Heart right ventricle (tissue), 16 donors: ENCODE measurements around the gene GRB10. TPM values are rescaled to one million over a fixed set of nuclear protein-coding genes. Genes with fewer than 3 reads are reported as not detected.

Source experiments
- ATAC-seq, 8 donors: fragments of 200-7000 bp; cut with Tn5 transposase; one replicate each; pipeline ENCODE4 v1.9.1; 2020; ENCODE audit warnings: mild to moderate bottlenecking in 8 of 8, moderate library complexity in 8 of 8, moderate number of reproducible peaks in 1 of 8
- DNase-seq, 2 donors: peaks; one replicate each; pipeline ENCODE4 v3.0.0-alpha.2; 2020
- H3K27ac ChIP-seq, 10 donors: fragments of 200-600 bp; sonication (generic) in 2 of 10; one replicate each; pipeline versions ENCODE4 v1.5.0 to v1.8.0; 2020 to 2022; ENCODE audit warnings: mild to moderate bottlenecking in 3 of 10
- H3K27me3 ChIP-seq, 7 donors: fragments of 200-600 bp; one replicate each; pipeline ENCODE4 v1.8.0; 2021 to 2022; ENCODE audit warnings: mild to moderate bottlenecking in 2 of 7
- H3K36me3 ChIP-seq, 9 donors: fragments of 200-600 bp; sonication (generic) in 1 of 9; one replicate each; pipeline versions ENCODE4 v1.5.0 to v1.8.0; 2020 to 2022; ENCODE audit warnings: mild to moderate bottlenecking in 2 of 9
- H3K4me1 ChIP-seq, 9 donors: fragments of 200-600 bp; sonication (generic) in 1 of 9; one replicate each; pipeline versions ENCODE4 v1.5.0 to v1.8.0; 2020 to 2022; ENCODE audit warnings: mild to moderate bottlenecking in 4 of 9
- H3K4me3 ChIP-seq, 10 donors: fragments of 200-600 bp; sonication (generic) in 2 of 10; one replicate each; pipeline versions ENCODE4 v1.5.0 to v1.8.0; 2020 to 2022; ENCODE audit warnings: mild to moderate bottlenecking in 7 of 10, moderate library complexity in 2 of 10
- H3K9me3 ChIP-seq, 11 donors: fragments of 200-600 bp in 10 of 11; sonication (generic) in 2 of 11; one replicate each; pipeline versions ENCODE4 v1.5.0 to v1.8.0; 2013 to 2022; ENCODE audit warnings: mild to moderate bottlenecking in 2 of 11, control low read depth in 1 of 11, moderate library complexity in 1 of 11
- WGBS, 2 donors: extraction: QIAGEN DNeasy Blood & Tissue Kit; methylation state at CpG; one replicate each; pipeline ENCODE4 v1.1.7; 2013; ENCODE audit warnings: inconsistent platforms in 1 of 2; 5-methylcytosine and 5-hydroxymethylcytosine counted together
- intact Hi-C, 10 donors: fragments of 100-400 bp; cut with DNase I; formaldehyde crosslinking; loops; one replicate each; pipeline versions ENCODE4 v1.11.1 to v1.14.2; 2022
- polyA plus RNA-seq, 2 donors: library from polyadenylated mRNA; stranded (reverse); fragments of 200-250 nt; gene quantifications; one replicate each; pipeline ENCODE4 v1.2.3, GENCODE V29; 2013
- total RNA-seq, 10 donors: library from RNA; stranded (reverse); fragmentation: NEBNext Ultra II Directional in 3 of 10; extraction: Animal tissue kit (Norgen Biotek cat#: 25700) in 3 of 10; gene quantifications; one replicate each; pipeline versions ENCODE4 v1.2.1 to v1.2.4, GENCODE V29; 2021 to 2023
- TF ChIP-seq, protein P1 (sequence below), 9 donors: fragments of 200-600 bp; sonication (generic) in 2 of 9; IDR thresholded peaks; one replicate each; pipeline versions ENCODE4 v1.5.0 to v1.8.0; 2021 to 2022; ENCODE audit warnings: antibody characterized with exemption in 9 of 9, mild to moderate bottlenecking in 5 of 9, moderate library complexity in 1 of 9
- donor health status: Arrhythmogenic right ventricular cardiomyopathy.
- donor health status: ischemic (EF 13 %, LVEDD 7.1; RV severe dilation, severe dysfunction).
- donor health status: healthy with polysubstance abuse.
- donor health status: DM: no; HTN: yes; CAD: no.
- donor health status: DM: no; HTN: no; CAD: no.
- donor health status: ischemic (EF 25% LVEDD 6.9; RV normal size, moderate dysfunction).
- donor health status: ischemic (EF 25% LVEDD 5.7; RV mildly dilated, moderate dysfunction).
- donor health status: healthy.
- donor health status: DM: yes; HTN: yes; CAD: no.
- donor health status: Ischemic cardiomyopathy.
- donor health status: ischemic (EF 35%, LVEDD 5.7; RV mildly dilated, moderate dysfunction).
- donor health status: nonischemic (EF 11% LVEDD 7.7; RV severe dilation, severe dysfunction).
- donor health status: DM: yes; HTN: yes; CAD: no.
- donor health status: PGD.
- donor health status: ischemic (EF 29% LVEDD 5.4; RV normal size, mild dysfunction).
- donor health status: nonischemic (EF 23%, LVEDD 6.1; RV moderate dilation, normal function).

GRB10 gene
- total and polyA plus RNA-seq, 12 donors, result 13.2 to 48.7 (median 29.6) TPM

DNA sequence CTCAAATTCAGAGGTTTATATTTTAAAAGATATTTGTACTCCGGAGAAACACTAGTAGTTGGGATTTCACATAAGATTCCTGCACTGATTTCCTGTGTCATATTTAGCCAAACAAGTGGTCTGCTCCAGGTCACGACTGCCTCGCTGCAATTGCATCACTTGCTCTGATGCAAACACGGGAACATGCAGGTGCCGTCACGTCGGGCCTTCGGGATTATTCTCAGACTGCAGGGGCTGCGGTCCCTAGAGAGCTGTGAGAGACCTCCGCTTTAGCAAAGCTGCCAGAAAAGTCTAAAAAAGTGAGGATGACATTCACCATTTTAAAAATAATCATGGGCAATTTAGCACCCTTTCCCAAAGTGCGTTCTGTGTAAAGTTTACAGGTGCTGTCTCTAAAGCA is 124.0 kb downstream of the GRB10 start:
- ATAC-seq, result no peak
- no peaks in the 10 kb centered on the region for H3K27me3 ChIP-seq
- WGBS, 2 donors, result 86 to 95% methylated on average over 11 of the region's 11 CpGs
- intact Hi-C loops, result loop anchor here in 1 of 10 donors (10.0 kb wide), 1 partner anchor 136 kb away; no protein-coding TSS in a partner anchor
- H3K27ac ChIP-seq, result peak overlapping the region in 2 of 10 donors; percentile 74 to 84
- no peak for DNase-seq
- no peak overlapping the region for H3K4me3 ChIP-seq
- no peaks in the 10 kb centered on the region for H3K9me3 ChIP-seq
- H3K4me1 ChIP-seq, result peaks cover 52 to 96% (median 87%) of the 10 kb centered on the region in 9 donors
- peaks cover 0 to 37% (median 0%) of the 10 kb centered on the region in 9 donors for H3K36me3 ChIP-seq
- TF ChIP-seq, protein P1, sequence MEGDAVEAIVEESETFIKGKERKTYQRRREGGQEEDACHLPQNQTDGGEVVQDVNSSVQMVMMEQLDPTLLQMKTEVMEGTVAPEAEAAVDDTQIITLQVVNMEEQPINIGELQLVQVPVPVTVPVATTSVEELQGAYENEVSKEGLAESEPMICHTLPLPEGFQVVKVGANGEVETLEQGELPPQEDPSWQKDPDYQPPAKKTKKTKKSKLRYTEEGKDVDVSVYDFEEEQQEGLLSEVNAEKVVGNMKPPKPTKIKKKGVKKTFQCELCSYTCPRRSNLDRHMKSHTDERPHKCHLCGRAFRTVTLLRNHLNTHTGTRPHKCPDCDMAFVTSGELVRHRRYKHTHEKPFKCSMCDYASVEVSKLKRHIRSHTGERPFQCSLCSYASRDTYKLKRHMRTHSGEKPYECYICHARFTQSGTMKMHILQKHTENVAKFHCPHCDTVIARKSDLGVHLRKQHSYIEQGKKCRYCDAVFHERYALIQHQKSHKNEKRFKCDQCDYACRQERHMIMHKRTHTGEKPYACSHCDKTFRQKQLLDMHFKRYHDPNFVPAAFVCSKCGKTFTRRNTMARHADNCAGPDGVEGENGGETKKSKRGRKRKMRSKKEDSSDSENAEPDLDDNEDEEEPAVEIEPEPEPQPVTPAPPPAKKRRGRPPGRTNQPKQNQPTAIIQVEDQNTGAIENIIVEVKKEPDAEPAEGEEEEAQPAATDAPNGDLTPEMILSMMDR (IDR thresholded peaks at IDR 0.05), result no peak

DNA sequence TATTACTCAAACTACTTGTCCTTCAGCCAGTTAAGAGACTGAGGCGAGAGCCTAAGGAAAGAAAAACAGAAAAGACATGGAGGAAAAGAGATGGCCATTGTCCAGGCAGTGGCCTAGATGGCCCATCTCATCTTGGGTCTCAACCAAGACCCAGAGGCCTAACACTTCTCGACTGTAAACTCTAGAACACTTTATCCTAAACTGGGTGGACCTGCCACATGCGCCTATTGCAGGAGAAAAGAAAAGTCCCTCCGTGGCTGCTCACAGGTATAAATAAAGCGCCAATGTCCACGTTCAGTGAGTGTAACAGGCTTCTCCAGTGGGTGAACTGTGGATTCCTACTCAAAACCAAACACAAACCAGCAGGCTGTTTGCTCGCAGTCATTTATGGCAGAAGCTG is 124.8 kb downstream of the GRB10 start:
- no peak overlapping the region for H3K4me3 ChIP-seq
- DNase-seq, result no peak
- 77 to 79% methylated on average over 7 of the region's 7 CpGs for WGBS, 2 donors

DNA sequence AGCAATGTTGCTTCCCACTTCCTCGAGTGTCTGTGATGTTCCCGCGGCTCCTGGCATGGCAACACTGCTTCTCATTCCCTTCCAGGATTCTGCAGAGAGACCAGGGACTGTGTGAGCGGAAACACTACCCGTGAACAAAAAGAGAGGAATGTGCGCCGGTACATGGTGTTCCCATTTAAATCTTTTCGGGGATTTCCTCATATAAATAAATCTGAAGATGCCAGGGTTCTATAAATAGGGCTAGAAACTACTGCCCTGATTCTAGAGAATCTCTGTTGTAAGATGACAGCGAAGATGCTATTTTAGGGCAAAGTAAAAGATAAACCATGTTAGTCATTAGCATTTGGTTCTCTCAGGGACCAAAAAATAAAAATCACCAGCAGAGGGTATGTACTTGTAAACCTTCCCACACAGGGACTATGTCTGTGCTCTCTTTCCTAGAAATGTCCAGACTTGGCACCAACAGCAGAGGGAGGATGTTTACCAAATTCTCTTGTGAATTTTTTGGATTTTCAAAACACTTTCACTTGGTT is 125.3 kb downstream of the GRB10 start:
- intact Hi-C loops, result loop anchor here in 1 of 10 donors (10.0 kb wide), 1 partner anchor 137 kb away; no protein-coding TSS in a partner anchor
- no peaks in the 10 kb centered on the region for H3K9me3 ChIP-seq
- peak overlapping the region; percentile 19 to 84 (median 64) for H3K27ac ChIP-seq
- H3K4me1 ChIP-seq, result peaks cover 56 to 96% (median 87%) of the 10 kb centered on the region in 9 donors
- ATAC-seq (peak in 7 of 8 donors; percentile 20 to 72 (median 57)), DNase-seq (peak in 1 of 2 donors; percentile 48)
- WGBS, 2 donors, result 13 to 38% methylated on average over 9 of the region's 9 CpGs
- no peak overlapping the region for H3K4me3 ChIP-seq
- H3K36me3 ChIP-seq, result peaks cover 0 to 31% (median 0%) of the 10 kb centered on the region in 9 donors
- H3K27me3 ChIP-seq, result no peaks in the 10 kb centered on the region
- TF ChIP-seq, protein P1 (IDR thresholded peaks at IDR 0.05), result peak in 6 of 9 donors; percentile 10 to 45 (median 22)

More for the DNA sequence above, 124.8 kb downstream of the GRB10 start:
- peaks cover 0 to 31% (median 0%) of the 10 kb centered on the region in 9 donors for H3K36me3 ChIP-seq
- intact Hi-C loops, result loop anchor here in 1 of 10 donors (10.0 kb wide), 1 partner anchor 137 kb away; no protein-coding TSS in a partner anchor
- H3K27me3 ChIP-seq, result no peaks in the 10 kb centered on the region
- peak overlapping the region; percentile 19 to 84 (median 64) for H3K27ac ChIP-seq
- peaks cover 53 to 96% (median 87%) of the 10 kb centered on the region in 9 donors for H3K4me1 ChIP-seq
- no peaks in the 10 kb centered on the region for H3K9me3 ChIP-seq
- no peak for ATAC-seq
- TF ChIP-seq, protein P1 (IDR thresholded peaks at IDR 0.05), result no peak

DNA sequence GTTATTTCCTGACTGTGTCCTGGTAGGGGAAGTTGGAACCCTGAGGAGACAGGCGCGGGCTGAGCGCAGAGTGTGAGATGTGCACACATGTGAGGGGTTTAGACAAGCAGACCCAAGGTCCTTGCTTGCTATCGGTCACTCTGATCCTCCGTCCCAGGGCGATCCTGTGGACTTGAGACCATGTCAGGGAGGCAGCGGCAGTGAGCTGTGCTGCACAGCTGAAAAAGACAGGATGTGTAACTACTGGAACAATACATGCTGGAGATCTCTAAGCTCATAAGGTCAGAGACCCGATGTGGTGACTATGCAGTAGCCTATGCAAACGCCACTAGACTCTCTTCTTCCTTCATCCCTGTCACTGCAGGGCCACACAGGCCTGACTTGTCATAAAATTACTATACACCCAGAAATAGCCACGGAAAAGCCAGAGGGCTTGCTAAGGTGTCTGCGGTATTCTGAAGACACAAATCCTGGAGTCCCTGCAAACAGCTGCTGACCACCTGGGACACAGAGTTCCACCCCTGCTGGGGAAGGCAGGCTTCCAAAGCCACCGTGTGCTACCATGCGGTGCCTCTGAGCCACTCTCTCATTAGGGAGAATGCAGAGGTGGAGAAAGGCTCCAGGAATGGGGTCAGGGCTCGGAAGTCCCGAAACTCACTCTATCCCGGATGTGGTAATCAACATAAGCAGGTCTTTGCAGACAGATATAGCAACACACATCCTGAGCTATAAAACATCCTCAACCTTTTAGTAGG is 126.4 kb downstream of the GRB10 start:
- peaks cover 51 to 89% (median 78%) of the 10 kb centered on the region in 9 donors for H3K4me1 ChIP-seq
- peaks cover 0 to 25% (median 0%) of the 10 kb centered on the region in 9 donors for H3K36me3 ChIP-seq
- ATAC-seq (no peak), DNase-seq (no peak)
- intact Hi-C loops, result loop anchor here in 1 of 10 donors (10.0 kb wide), 1 partner anchor 138 kb away; no protein-coding TSS in a partner anchor
- H3K9me3 ChIP-seq, result no peaks in the 10 kb centered on the region
- H3K27me3 ChIP-seq, result no peaks in the 10 kb centered on the region
- TF ChIP-seq, protein P1 (IDR thresholded peaks at IDR 0.05), result no peak
- 67 to 79% methylated on average over 16 of the region's 16 CpGs for WGBS, 2 donors
- H3K27ac ChIP-seq, result peak overlapping the region; percentile 19 to 84 (median 63)
- H3K4me3 ChIP-seq, result no peak overlapping the region
